ENCODE measurements around the gene KLK6. TPM values are rescaled to one million over a fixed set of nuclear protein-coding genes. Genes with fewer than 3 reads are reported as not detected.

Gene KLK6
- total RNA-seq, 3 donors from 2014 or later = not detected

GRCh38 chr19:51012661-51013190, 43.3 kb upstream of the KLK6 start:
- Histone ChIP-seq H3K36me3 (ENCODE audit: low read depth) (no peaks in the 10 kb centered on the region), H3K4me3 (no peak overlapping the region), H3K4me1 (ENCODE audit: low read depth) (no peaks in the 10 kb centered on the region), H3K9me3 (no peaks in the 10 kb centered on the region)
- intact Hi-C loops (cut with DNase I, micrococcal nuclease) = no loop called here
- DNase-seq (no peak), ATAC-seq (no peak)
- TF ChIP-seq CTCF (IDR thresholded peaks at IDR 0.05) = no peak

GRCh38 chr19:51010066-51010795, 40.8 kb upstream of the KLK6 start:
- H3K4me1 ChIP-seq (ENCODE audit: low read depth) = no peaks in the 10 kb centered on the region
- H3K9me3 ChIP-seq = no peaks in the 10 kb centered on the region
- no peaks in the 10 kb centered on the region for H3K36me3 ChIP-seq (ENCODE audit: low read depth)
- no peak for ATAC-seq
- intact Hi-C loops (cut with DNase I, micrococcal nuclease) = no loop called here
- no peak for DNase-seq
- TF ChIP-seq CTCF (IDR thresholded peaks at IDR 0.05) = no peak
- H3K4me3 ChIP-seq = no peak overlapping the region

GRCh38 chr19:51009061-51009891, 39.9 kb upstream of the KLK6 start:
- TF ChIP-seq CTCF (IDR thresholded peaks at IDR 0.05) = no peak
- H3K9me3 ChIP-seq = no peaks in the 10 kb centered on the region
- no peak overlapping the region for H3K4me3 ChIP-seq
- no peak for ATAC-seq
- intact Hi-C loops (cut with DNase I, micrococcal nuclease) = no loop called here
- H3K36me3 ChIP-seq (ENCODE audit: low read depth) = no peaks in the 10 kb centered on the region
- DNase-seq = no peak
- no peaks in the 10 kb centered on the region for H3K4me1 ChIP-seq (ENCODE audit: low read depth)

- TF ChIP-seq CTCF (IDR thresholded peaks at IDR 0.05) = no peak
- no peaks in the 10 kb centered on the region for H3K36me3 ChIP-seq (ENCODE audit: low read depth)
- ATAC-seq (no peak), DNase-seq (no peak)
- H3K4me1 ChIP-seq (ENCODE audit: low read depth) = no peaks in the 10 kb centered on the region
- intact Hi-C loops (cut with DNase I, micrococcal nuclease) = no loop called here
- H3K9me3 ChIP-seq = no peaks in the 10 kb centered on the region
- H3K4me3 ChIP-seq = no peak overlapping the region
Measured at GRCh38 chr19:51007488-51007887, 38.1 kb upstream of the KLK6 start.

- no peak overlapping the region for H3K4me3 ChIP-seq
- H3K9me3 ChIP-seq = no peaks in the 10 kb centered on the region
- H3K36me3 ChIP-seq (ENCODE audit: low read depth) = no peaks in the 10 kb centered on the region
- H3K4me1 ChIP-seq (ENCODE audit: low read depth) = no peaks in the 10 kb centered on the region
- intact Hi-C loops (cut with DNase I, micrococcal nuclease) = no loop called here
- no peak for ATAC-seq
- TF ChIP-seq CTCF (IDR thresholded peaks at IDR 0.05) = no peak
- DNase-seq = no peak
Measured at GRCh38 chr19:51006406-51006805, 37.0 kb upstream of the KLK6 start.
